ENCODE results near the gene SELENOK. TPM values are rescaled to one million over a fixed set of nuclear protein-coding genes. Genes with fewer than 3 reads are reported as not detected.
A peak's percentile ranks its signal among the peaks of the same experiment; 100 is the strongest.

The SELENOK gene
- total and polyA plus RNA-seq, 2 of the 13 experiments (the other 11 are each of a cell fraction or from before 2014, with no cell fraction given): 67.0 to 81.0 TPM

DNA sequence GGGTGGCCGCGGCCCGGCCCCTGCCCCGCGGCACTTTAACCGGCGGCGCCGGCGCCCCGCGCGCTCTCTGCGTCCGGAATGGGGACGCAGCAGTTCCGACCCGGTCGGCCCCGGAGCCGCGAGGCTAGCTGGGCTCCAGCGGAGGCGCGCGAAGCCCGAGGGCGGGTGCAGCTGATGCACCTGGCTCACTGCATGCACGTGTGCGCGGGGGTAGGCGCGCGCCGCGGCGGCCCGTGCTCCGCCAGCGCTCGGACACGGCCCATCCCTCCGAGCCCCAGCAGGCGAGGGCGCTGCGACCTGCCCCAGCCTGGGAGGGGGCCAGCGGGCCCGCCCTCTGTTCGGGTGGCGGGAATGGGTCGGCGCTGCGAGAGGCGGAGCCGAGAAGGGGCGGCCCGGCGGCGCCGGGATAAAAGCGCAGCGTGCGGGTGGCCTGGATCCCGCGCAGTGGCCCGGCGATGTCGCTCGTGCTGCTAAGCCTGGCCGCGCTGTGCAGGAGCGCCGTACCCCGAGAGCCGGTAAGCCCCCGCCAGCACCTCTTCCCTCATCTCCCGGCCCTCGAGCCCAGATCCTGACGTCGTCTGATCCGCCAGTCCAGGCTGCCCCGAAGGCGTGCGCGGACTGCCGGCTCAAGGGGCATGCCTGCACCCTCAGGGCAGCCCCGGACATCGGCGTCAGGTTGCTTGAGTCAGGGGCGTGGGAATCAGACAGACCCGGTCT, 45.4 kb downstream of the SELENOK start, which contains the start of the genes CHDH and IL17RB (continued):
- TF ChIP-seq, protein P1, sequence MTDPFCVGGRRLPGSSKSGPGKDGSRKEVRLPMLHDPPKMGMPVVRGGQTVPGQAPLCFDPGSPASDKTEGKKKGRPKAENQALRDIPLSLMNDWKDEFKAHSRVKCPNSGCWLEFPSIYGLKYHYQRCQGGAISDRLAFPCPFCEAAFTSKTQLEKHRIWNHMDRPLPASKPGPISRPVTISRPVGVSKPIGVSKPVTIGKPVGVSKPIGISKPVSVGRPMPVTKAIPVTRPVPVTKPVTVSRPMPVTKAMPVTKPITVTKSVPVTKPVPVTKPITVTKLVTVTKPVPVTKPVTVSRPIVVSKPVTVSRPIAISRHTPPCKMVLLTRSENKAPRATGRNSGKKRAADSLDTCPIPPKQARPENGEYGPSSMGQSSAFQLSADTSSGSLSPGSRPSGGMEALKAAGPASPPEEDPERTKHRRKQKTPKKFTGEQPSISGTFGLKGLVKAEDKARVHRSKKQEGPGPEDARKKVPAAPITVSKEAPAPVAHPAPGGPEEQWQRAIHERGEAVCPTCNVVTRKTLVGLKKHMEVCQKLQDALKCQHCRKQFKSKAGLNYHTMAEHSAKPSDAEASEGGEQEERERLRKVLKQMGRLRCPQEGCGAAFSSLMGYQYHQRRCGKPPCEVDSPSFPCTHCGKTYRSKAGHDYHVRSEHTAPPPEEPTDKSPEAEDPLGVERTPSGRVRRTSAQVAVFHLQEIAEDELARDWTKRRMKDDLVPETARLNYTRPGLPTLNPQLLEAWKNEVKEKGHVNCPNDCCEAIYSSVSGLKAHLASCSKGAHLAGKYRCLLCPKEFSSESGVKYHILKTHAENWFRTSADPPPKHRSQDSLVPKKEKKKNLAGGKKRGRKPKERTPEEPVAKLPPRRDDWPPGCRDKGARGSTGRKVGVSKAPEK (CRISPR knock-in tag; IDR thresholded peaks at IDR 0.05; ENCODE audit: borderline replicate concordance): 0 out of 2 replicates have a peak, but pooled peaks have one; percentile 46
- TF ChIP-seq PRPF4 (IDR thresholded peaks at IDR 0.05; ENCODE audit: low read depth, low read length, poor library complexity, severe bottlenecking) (no peak), MIXL1 (CRISPR knock-in tag; IDR thresholded peaks at IDR 0.05) (peak; percentile 66; the same call in 1 of the 2 replicates), TBX2 (CRISPR knock-in tag; IDR thresholded peaks at IDR 0.05; ENCODE audit: borderline replicate concordance) (peak; percentile 88), ZNF446 (CRISPR knock-in tag; IDR thresholded peaks at IDR 0.05) (0 out of 2 replicates have a peak, but pooled peaks have one; percentile 60), DPF2 (CRISPR knock-in tag; IDR thresholded peaks at IDR 0.05; ENCODE audit: borderline replicate concordance, low read depth) (no peak), ZNF772 (CRISPR knock-in tag; IDR thresholded peaks at IDR 0.05) (no peak; the same call in none of the 2 replicates), RFX3 (CRISPR knock-in tag; IDR thresholded peaks at IDR 0.05) (no peak), MED1 (CRISPR knock-in tag; IDR thresholded peaks at IDR 0.05) (peak; percentile 92)
- TF ChIP-seq, protein P2, sequence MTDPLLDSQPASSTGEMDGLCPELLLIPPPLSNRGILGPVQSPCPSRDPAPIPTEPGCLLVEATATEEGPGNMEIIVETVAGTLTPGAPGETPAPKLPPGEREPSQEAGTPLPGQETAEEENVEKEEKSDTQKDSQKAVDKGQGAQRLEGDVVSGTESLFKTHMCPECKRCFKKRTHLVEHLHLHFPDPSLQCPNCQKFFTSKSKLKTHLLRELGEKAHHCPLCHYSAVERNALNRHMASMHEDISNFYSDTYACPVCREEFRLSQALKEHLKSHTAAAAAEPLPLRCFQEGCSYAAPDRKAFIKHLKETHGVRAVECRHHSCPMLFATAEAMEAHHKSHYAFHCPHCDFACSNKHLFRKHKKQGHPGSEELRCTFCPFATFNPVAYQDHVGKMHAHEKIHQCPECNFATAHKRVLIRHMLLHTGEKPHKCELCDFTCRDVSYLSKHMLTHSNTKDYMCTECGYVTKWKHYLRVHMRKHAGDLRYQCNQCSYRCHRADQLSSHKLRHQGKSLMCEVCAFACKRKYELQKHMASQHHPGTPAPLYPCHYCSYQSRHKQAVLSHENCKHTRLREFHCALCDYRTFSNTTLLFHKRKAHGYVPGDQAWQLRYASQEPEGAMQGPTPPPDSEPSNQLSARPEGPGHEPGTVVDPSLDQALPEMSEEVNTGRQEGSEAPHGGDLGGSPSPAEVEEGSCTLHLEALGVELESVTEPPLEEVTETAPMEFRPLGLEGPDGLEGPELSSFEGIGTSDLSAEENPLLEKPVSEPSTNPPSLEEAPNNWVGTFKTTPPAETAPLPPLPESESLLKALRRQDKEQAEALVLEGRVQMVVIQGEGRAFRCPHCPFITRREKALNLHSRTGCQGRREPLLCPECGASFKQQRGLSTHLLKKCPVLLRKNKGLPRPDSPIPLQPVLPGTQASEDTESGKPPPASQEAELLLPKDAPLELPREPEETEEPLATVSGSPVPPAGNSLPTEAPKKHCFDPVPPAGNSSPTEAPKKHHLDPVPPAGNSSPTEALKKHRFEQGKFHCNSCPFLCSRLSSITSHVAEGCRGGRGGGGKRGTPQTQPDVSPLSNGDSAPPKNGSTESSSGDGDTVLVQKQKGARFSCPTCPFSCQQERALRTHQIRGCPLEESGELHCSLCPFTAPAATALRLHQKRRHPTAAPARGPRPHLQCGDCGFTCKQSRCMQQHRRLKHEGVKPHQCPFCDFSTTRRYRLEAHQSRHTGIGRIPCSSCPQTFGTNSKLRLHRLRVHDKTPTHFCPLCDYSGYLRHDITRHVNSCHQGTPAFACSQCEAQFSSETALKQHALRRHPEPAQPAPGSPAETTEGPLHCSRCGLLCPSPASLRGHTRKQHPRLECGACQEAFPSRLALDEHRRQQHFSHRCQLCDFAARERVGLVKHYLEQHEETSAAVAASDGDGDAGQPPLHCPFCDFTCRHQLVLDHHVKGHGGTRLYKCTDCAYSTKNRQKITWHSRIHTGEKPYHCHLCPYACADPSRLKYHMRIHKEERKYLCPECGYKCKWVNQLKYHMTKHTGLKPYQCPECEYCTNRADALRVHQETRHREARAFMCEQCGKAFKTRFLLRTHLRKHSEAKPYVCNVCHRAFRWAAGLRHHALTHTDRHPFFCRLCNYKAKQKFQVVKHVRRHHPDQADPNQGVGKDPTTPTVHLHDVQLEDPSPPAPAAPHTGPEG (CRISPR knock-in tag; IDR thresholded peaks at IDR 0.05): no peak; the same call in 1 of the 2 replicates
- TF ChIP-seq, protein P3, sequence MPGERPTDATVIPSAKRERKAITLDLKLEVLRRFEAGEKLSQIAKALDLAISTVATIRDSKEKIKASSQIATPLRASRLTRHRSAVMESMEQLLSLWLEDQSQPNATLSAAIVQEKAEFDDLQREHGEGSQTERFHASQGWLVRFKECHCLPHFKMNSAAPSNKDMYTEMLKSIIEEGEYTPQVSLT (CRISPR knock-in tag; IDR thresholded peaks at IDR 0.05; ENCODE audit: borderline replicate concordance, low read depth): no peak
- TF ChIP-seq, protein P4, sequence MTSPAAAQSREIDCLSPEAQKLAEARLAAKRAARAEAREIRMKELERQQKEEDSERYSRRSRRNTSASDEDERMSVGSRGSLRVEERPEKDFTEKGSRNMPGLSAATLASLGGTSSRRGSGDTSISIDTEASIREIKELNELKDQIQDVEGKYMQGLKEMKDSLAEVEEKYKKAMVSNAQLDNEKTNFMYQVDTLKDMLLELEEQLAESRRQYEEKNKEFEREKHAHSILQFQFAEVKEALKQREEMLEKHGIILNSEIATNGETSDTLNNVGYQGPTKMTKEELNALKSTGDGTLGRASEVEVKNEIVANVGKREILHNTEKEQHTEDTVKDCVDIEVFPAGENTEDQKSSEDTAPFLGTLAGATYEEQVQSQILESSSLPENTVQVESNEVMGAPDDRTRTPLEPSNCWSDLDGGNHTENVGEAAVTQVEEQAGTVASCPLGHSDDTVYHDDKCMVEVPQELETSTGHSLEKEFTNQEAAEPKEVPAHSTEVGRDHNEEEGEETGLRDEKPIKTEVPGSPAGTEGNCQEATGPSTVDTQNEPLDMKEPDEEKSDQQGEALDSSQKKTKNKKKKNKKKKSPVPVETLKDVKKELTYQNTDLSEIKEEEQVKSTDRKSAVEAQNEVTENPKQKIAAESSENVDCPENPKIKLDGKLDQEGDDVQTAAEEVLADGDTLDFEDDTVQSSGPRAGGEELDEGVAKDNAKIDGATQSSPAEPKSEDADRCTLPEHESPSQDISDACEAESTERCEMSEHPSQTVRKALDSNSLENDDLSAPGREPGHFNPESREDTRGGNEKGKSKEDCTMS (CRISPR knock-in tag; conservative IDR thresholded peaks at IDR 0.05): no peak
- TF ChIP-seq, protein P5, sequence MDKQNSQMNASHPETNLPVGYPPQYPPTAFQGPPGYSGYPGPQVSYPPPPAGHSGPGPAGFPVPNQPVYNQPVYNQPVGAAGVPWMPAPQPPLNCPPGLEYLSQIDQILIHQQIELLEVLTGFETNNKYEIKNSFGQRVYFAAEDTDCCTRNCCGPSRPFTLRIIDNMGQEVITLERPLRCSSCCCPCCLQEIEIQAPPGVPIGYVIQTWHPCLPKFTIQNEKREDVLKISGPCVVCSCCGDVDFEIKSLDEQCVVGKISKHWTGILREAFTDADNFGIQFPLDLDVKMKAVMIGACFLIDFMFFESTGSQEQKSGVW (CRISPR knock-in tag; IDR thresholded peaks at IDR 0.05; ENCODE audit: borderline replicate concordance): peak; percentile 68; the same call in 1 of the 2 replicates
- TF ChIP-seq, protein P6, sequence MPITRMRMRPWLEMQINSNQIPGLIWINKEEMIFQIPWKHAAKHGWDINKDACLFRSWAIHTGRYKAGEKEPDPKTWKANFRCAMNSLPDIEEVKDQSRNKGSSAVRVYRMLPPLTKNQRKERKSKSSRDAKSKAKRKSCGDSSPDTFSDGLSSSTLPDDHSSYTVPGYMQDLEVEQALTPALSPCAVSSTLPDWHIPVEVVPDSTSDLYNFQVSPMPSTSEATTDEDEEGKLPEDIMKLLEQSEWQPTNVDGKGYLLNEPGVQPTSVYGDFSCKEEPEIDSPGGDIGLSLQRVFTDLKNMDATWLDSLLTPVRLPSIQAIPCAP (CRISPR knock-in tag; IDR thresholded peaks at IDR 0.05; ENCODE audit: low read depth): peak; percentile 94
